Neural crest cell (in vitro differentiated cells): ENCODE data around the gene CDKAL1. TPM values are rescaled to one million over a fixed set of nuclear protein-coding genes. Genes with fewer than 3 reads are reported as not detected.

ENCODE experiments used
- DNase-seq: peaks from one replicate; pipeline ENCODE4 v3.0.0; 2021; ENCODE audit warnings: low read depth, mixed read lengths, low spot score
- H3K27ac Mint-ChIP-seq: one replicate; pipeline ENCODE4 v1.8.0; 2021; ENCODE audit warnings: mild to moderate bottlenecking, mixed read lengths; ENCODE audit not compliant: unreplicated experiment
- H3K27me3 Mint-ChIP-seq: 2 replicates; pipeline ENCODE4 v1.8.0; 2021; ENCODE audit warnings: low read depth, mild to moderate bottlenecking, mixed read lengths
- H3K36me3 Mint-ChIP-seq: 2 replicates; pipeline ENCODE4 v1.8.0; 2021; ENCODE audit warnings: low read depth, mild to moderate bottlenecking, mixed read lengths
- H3K4me1 Mint-ChIP-seq: 2 replicates; pipeline ENCODE4 v1.8.0; 2021; ENCODE audit warnings: mixed read lengths
- H3K4me3 Mint-ChIP-seq: one replicate; pipeline ENCODE4 v1.8.0; 2021; ENCODE audit warnings: mild to moderate bottlenecking, mixed read lengths
- H3K9me3 Mint-ChIP-seq: 2 replicates; pipeline ENCODE4 v1.8.0; 2021; ENCODE audit warnings: mixed read lengths
- CTCF ChIP-seq: fragments of 200-600 bp; sonication (generic); conservative IDR thresholded peaks from 2 replicates; pipeline ENCODE4 v1.5.0; 2021; ENCODE audit warnings: antibody characterized with exemption, mild to moderate bottlenecking
- total RNA-seq: library from RNA; stranded (reverse); gene quantifications from 2 replicates; pipeline ENCODE4 v1.2.1, GENCODE V29; 2021

Gene CDKAL1
- total RNA-seq, 1 donor from 2014 or later: 25.4 TPM

- no peak overlapping the region for H3K4me3 Mint-ChIP-seq
These were observed 153.2 kb downstream of the CDKAL1 start for GRCh38 chr6:20687494-20687893.

GRCh38 chr6:20688710-20689500, 154.6 kb downstream of the CDKAL1 start:
- peaks cover 8% of the 10 kb centered on the region for H3K9me3 Mint-ChIP-seq
- H3K4me3 Mint-ChIP-seq: no peak overlapping the region
- DNase-seq: no peak
- peaks cover 7% of the 10 kb centered on the region for H3K36me3 Mint-ChIP-seq
- peaks cover 22% of the 10 kb centered on the region for H3K4me1 Mint-ChIP-seq
- no peak for TF ChIP-seq CTCF
- no peaks in the 10 kb centered on the region for H3K27me3 Mint-ChIP-seq
- no peak overlapping the region for H3K27ac Mint-ChIP-seq

More at GRCh38 chr6:20687494-20687893, 153.2 kb downstream of the CDKAL1 start:
- Mint-ChIP-seq H3K27ac (no peak overlapping the region), H3K4me1 (peaks cover 22% of the 10 kb centered on the region), H3K9me3 (peaks cover 8% of the 10 kb centered on the region), H3K27me3 (no peaks in the 10 kb centered on the region), H3K36me3 (peaks cover 7% of the 10 kb centered on the region)
- no peak for TF ChIP-seq CTCF
- DNase-seq: no peak

GRCh38 chr6:20691185-20691584, 156.9 kb downstream of the CDKAL1 start:
- no peaks in the 10 kb centered on the region for H3K9me3 Mint-ChIP-seq
- no peak for DNase-seq
- no peak overlapping the region for H3K27ac Mint-ChIP-seq
- H3K36me3 Mint-ChIP-seq: peaks cover under 1% of the 10 kb centered on the region
- H3K4me1 Mint-ChIP-seq: peaks cover 14% of the 10 kb centered on the region
- H3K27me3 Mint-ChIP-seq: no peaks in the 10 kb centered on the region
- no peak for TF ChIP-seq CTCF
- no peak overlapping the region for H3K4me3 Mint-ChIP-seq

GRCh38 chr6:20692023-20692422, 157.8 kb downstream of the CDKAL1 start:
- Mint-ChIP-seq H3K27me3 (no peaks in the 10 kb centered on the region), H3K36me3 (no peaks in the 10 kb centered on the region), H3K27ac (no peak overlapping the region), H3K4me3 (no peak overlapping the region), H3K9me3 (no peaks in the 10 kb centered on the region), H3K4me1 (peaks cover 13% of the 10 kb centered on the region)
- TF ChIP-seq CTCF: no peak
- no peak for DNase-seq

- H3K4me3 Mint-ChIP-seq: no peak overlapping the region
- no peak for DNase-seq
- H3K9me3 Mint-ChIP-seq: no peaks in the 10 kb centered on the region
- H3K27ac Mint-ChIP-seq: no peak overlapping the region
- no peak for TF ChIP-seq CTCF
- H3K27me3 Mint-ChIP-seq: no peaks in the 10 kb centered on the region
- peaks cover 9% of the 10 kb centered on the region for H3K4me1 Mint-ChIP-seq
- H3K36me3 Mint-ChIP-seq: no peaks in the 10 kb centered on the region
These were observed 159.3 kb downstream of the CDKAL1 start for GRCh38 chr6:20693466-20694063.
